ENCODE data around the gene USP9X.
A peak's percentile ranks its signal among the peaks of the same experiment; 100 is the strongest.

USP9X gene

GRCh38 chrX:41085512-41085877 is 250 bp downstream of the USP9X start:
- peaks cover 9% of the 10 kb centered on the region; the same call in 1 of the 2 replicates for H3K36me3 ChIP-seq (ENCODE audit: insufficient read depth, low read length)
- no peak for TF ChIP-seq CTCF (IDR thresholded peaks at IDR 0.05; ENCODE audit: low read length)
- TF ChIP-seq EZH2 (IDR thresholded peaks at IDR 0.05; ENCODE audit: borderline replicate concordance, low read length), result no peak
- no peaks in the 10 kb centered on the region for H3K9me3 ChIP-seq (ENCODE audit: low read length)
- H3K9me2 ChIP-seq (ENCODE audit: low read depth, low read length), result no peaks in the 10 kb centered on the region
- H2AFZ ChIP-seq (ENCODE audit: low read length), result no peak overlapping the region
- peak overlapping the region; percentile 92 for H3K4me3 ChIP-seq (ENCODE audit: low read depth, low read length, poor library complexity, severe bottlenecking)
- no peaks in the 10 kb centered on the region for H3K27me3 ChIP-seq (ENCODE audit: insufficient read depth, low read length)
- peak overlapping the region; percentile 93 for H3K4me2 ChIP-seq (ENCODE audit: low read length)
- H3F3A ChIP-seq (ENCODE audit: insufficient read depth, low read length), result no peaks in the 10 kb centered on the region
- no peaks in the 10 kb centered on the region for H4K20me1 ChIP-seq (ENCODE audit: insufficient read depth, low read length)
- peaks cover 46% of the 10 kb centered on the region for H3K79me2 ChIP-seq (ENCODE audit: insufficient read depth, low read length)
- peaks cover 46% of the 10 kb centered on the region for H3K4me1 ChIP-seq (ENCODE audit: insufficient read depth, low read length, severe bottlenecking)
- peak overlapping the region; percentile 97 for H3K9ac ChIP-seq (ENCODE audit: low read length)
- peak overlapping the region; percentile 84 for H3K27ac ChIP-seq (ENCODE audit: low read depth, low read length, poor library complexity, severe bottlenecking)

GRCh38 chrX:41085878-41086626 is 807 bp downstream of the USP9X start:
- no peaks in the 10 kb centered on the region for H3K9me2 ChIP-seq (ENCODE audit: low read depth, low read length)
- peak overlapping the region; percentile 84 for H3K27ac ChIP-seq (ENCODE audit: low read depth, low read length, poor library complexity, severe bottlenecking)
- H3K4me2 ChIP-seq (ENCODE audit: low read length), result peak overlapping the region; percentile 93
- no peak for TF ChIP-seq CTCF (IDR thresholded peaks at IDR 0.05; ENCODE audit: low read length)
- no peak for TF ChIP-seq EZH2 (IDR thresholded peaks at IDR 0.05; ENCODE audit: borderline replicate concordance, low read length)
- H4K20me1 ChIP-seq (ENCODE audit: insufficient read depth, low read length), result no peaks in the 10 kb centered on the region
- no peaks in the 10 kb centered on the region for H3F3A ChIP-seq (ENCODE audit: insufficient read depth, low read length)
- H3K4me3 ChIP-seq (ENCODE audit: low read depth, low read length, poor library complexity, severe bottlenecking), result peak overlapping the region; percentile 92
- H3K27me3 ChIP-seq (ENCODE audit: insufficient read depth, low read length), result no peaks in the 10 kb centered on the region
- peak overlapping the region; percentile 97 for H3K9ac ChIP-seq (ENCODE audit: low read length)
- no peak overlapping the region for H2AFZ ChIP-seq (ENCODE audit: low read length)
- peaks cover 9% of the 10 kb centered on the region; the same call in 1 of the 2 replicates for H3K36me3 ChIP-seq (ENCODE audit: insufficient read depth, low read length)
- H3K4me1 ChIP-seq (ENCODE audit: insufficient read depth, low read length, severe bottlenecking), result peaks cover 51% of the 10 kb centered on the region
- H3K9me3 ChIP-seq (ENCODE audit: low read length), result no peaks in the 10 kb centered on the region
- H3K79me2 ChIP-seq (ENCODE audit: insufficient read depth, low read length), result peaks cover 51% of the 10 kb centered on the region

DNA sequence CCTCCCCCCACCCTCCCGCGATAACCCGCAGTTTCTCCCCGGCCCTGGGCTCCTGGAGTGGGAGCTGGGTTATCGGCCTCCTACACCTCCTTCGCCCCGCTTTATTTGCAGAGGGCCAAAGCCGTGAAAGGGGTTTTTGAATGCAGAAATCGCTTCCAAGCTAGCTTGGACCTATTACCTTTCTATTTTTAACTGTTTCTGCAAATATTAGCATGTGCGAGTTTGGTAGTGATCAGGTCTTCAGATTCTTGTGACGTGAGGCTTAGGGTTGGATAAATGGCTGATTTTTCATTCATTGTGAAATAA is 1.3 kb downstream of the USP9X start:
- Histone ChIP-seq H3K9me2 (ENCODE audit: low read depth, low read length) (no peaks in the 10 kb centered on the region), H3F3A (ENCODE audit: insufficient read depth, low read length) (no peaks in the 10 kb centered on the region), H3K9me3 (ENCODE audit: low read length) (no peaks in the 10 kb centered on the region), H3K27ac (ENCODE audit: low read depth, low read length, poor library complexity, severe bottlenecking) (peak overlapping the region; percentile 84), H3K4me3 (ENCODE audit: low read depth, low read length, poor library complexity, severe bottlenecking) (peak overlapping the region; percentile 92), H3K4me1 (ENCODE audit: insufficient read depth, low read length, severe bottlenecking) (peaks cover 56% of the 10 kb centered on the region), H4K20me1 (ENCODE audit: insufficient read depth, low read length) (no peaks in the 10 kb centered on the region), H3K27me3 (ENCODE audit: insufficient read depth, low read length) (no peaks in the 10 kb centered on the region), H2AFZ (ENCODE audit: low read length) (no peak overlapping the region), H3K9ac (ENCODE audit: low read length) (peak overlapping the region; percentile 97), H3K4me2 (ENCODE audit: low read length) (peak overlapping the region; percentile 93), H3K36me3 (ENCODE audit: insufficient read depth, low read length) (peaks cover 14% of the 10 kb centered on the region; the same call in 1 of the 2 replicates), H3K79me2 (ENCODE audit: insufficient read depth, low read length) (peaks cover 56% of the 10 kb centered on the region)
- TF ChIP-seq CTCF (IDR thresholded peaks at IDR 0.05; ENCODE audit: low read length), result no peak
- TF ChIP-seq EZH2 (IDR thresholded peaks at IDR 0.05; ENCODE audit: borderline replicate concordance, low read length), result no peak

Measured in OCI-LY1 (cell line).